ENCODE data around the gene TPRG1L.

DNA sequence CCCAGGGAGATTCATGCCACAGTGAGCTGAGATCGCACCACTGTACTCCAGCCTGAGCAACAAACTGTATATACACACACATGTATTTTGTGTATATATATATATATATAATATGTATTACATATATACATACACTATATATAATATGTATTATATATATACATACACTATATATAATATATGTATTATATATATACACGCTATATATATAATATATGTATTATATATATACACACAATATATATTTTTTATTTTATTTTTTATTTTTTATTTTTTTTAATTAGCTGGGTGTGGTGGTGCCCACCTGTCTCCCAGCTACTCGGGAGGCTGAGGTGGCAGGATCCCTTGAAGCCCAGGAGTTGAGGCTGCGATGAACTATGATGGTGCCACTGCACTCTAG, 36.8 kb downstream of the TPRG1L start:
- no peak for TF ChIP-seq EZH2 (IDR thresholded peaks at IDR 0.05; ENCODE audit: insufficient read depth, low read length)
- TF ChIP-seq, protein P1, sequence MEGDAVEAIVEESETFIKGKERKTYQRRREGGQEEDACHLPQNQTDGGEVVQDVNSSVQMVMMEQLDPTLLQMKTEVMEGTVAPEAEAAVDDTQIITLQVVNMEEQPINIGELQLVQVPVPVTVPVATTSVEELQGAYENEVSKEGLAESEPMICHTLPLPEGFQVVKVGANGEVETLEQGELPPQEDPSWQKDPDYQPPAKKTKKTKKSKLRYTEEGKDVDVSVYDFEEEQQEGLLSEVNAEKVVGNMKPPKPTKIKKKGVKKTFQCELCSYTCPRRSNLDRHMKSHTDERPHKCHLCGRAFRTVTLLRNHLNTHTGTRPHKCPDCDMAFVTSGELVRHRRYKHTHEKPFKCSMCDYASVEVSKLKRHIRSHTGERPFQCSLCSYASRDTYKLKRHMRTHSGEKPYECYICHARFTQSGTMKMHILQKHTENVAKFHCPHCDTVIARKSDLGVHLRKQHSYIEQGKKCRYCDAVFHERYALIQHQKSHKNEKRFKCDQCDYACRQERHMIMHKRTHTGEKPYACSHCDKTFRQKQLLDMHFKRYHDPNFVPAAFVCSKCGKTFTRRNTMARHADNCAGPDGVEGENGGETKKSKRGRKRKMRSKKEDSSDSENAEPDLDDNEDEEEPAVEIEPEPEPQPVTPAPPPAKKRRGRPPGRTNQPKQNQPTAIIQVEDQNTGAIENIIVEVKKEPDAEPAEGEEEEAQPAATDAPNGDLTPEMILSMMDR (IDR thresholded peaks at IDR 0.05; ENCODE audit: insufficient read depth, low read depth, low read length), result no peak
